ENCODE measurements around the gene ZFP36L1.

Gene ZFP36L1

GRCh38 chr14:68741477-68741791 lies 51.4 kb downstream of the ZFP36L1 start:
- TF ChIP-seq CTCF (IDR thresholded peaks at IDR 0.05; ENCODE audit: extremely low read depth, insufficient read depth, missing control alignments): no peak
- no peak for DNase-seq (ENCODE audit: low spot score)
- in situ Hi-C loops (cut with MboI; ENCODE audit: low pct_unique_long_range_greater_than_20kb, low sequenced_read_pairs, unreplicated experiment): no loop called here

- in situ Hi-C loops (cut with MboI; ENCODE audit: low pct_unique_long_range_greater_than_20kb, low sequenced_read_pairs, unreplicated experiment): no loop called here
- no peak for TF ChIP-seq CTCF (IDR thresholded peaks at IDR 0.05; ENCODE audit: extremely low read depth, insufficient read depth, missing control alignments)
These were observed 51.9 kb downstream of the ZFP36L1 start for GRCh38 chr14:68740788-68741476.

GRCh38 chr14:68739701-68740100 lies 53.2 kb downstream of the ZFP36L1 start:
- TF ChIP-seq CTCF (IDR thresholded peaks at IDR 0.05; ENCODE audit: extremely low read depth, insufficient read depth, missing control alignments): no peak
- no peak for DNase-seq (ENCODE audit: low spot score)
- in situ Hi-C loops (cut with MboI; ENCODE audit: low pct_unique_long_range_greater_than_20kb, low sequenced_read_pairs, unreplicated experiment): no loop called here

More at GRCh38 chr14:68740788-68741476, 51.9 kb downstream of the ZFP36L1 start:
- no peak for DNase-seq (ENCODE audit: low spot score)

DNA sequence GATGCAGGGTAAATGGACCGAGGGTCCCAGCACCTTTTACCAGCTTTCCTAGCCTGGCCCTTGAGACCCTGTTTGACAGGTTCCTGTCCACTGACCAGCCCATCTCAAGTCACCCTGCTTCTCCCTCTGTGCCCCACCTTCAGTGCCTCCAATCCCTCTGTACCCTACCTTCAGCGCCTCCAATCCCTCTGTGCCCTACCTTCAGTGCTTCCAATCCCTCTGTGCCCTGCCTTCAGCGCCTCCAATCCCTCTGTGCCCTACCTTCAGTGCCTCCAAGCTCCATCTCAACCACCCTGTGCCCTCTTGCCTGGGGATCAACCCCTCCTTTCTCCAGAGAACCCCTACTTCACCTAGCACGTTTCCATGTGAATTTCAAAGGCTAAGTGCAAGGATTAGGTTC lies 54.3 kb downstream of the ZFP36L1 start:
- in situ Hi-C loops (cut with MboI; ENCODE audit: low pct_unique_long_range_greater_than_20kb, low sequenced_read_pairs, unreplicated experiment): no loop called here
- DNase-seq (ENCODE audit: low spot score): no peak
- TF ChIP-seq CTCF (IDR thresholded peaks at IDR 0.05; ENCODE audit: extremely low read depth, insufficient read depth, missing control alignments): no peak

Data from GM13977 (cell line).